Nasal cavity respiratory epithelium epithelial cell of viscerocranial mucosa (primary cell): ENCODE measurements around the gene SOAT1. TPM values are rescaled to one million over a fixed set of nuclear protein-coding genes. Genes with fewer than 3 reads are reported as not detected.

Experiments
- total RNA-seq: library from RNA; depleted of rRNA; stranded (reverse); fragments of >200 nt; gene quantifications from 2 replicates; pipeline ENCODE4 v1.2.3, GENCODE V29; 2014

The SOAT1 gene
- 10.9 and 33.8 TPM in 2 replicates for total RNA-seq

GRCh38 chr1:179293340-179294327 lies at the start of gene SOAT1:
Gene SOAT1, plus strand, starts transcription at chr1:179293797. Its CDS starts 8,888 bp downstream, at chr1:179302685.

GRCh38 chr1:179365342-179366092 lies 71.9 kb downstream of the SOAT1 start, which contains the start of gene AXDND1:
Gene AXDND1, plus strand, starts transcription at chr1:179365971. Its CDS starts 539 bp downstream, at chr1:179366510.

Other genes starting within 250 kb of the SOAT1 start
- gene TOR3A, start 211.7 kb upstream of the SOAT1 start, total RNA-seq = 33.5 and 34.7 TPM in 2 replicates
- 38.3 and 68.5 TPM in 2 replicates for gene ABL2, start 64.1 kb upstream of the SOAT1 start, total RNA-seq
- gene AXDND1, start 72.2 kb downstream of the SOAT1 start, total RNA-seq = under 0.01 and 0.07 TPM in 2 replicates